GM21390 (cell line): ENCODE results near the gene KRTAP4-3.
"Not testable (repeated sequence)": the region's sequence is repeated elsewhere in the genome, so short reads cannot be mapped to it uniquely, and the experiment has no call there.

Experiments used
- ATAC-seq: cut with Tn5 transposase; IDR thresholded peaks from one replicate; pipeline ENCODE4 v1.9.1; 2021; ENCODE audit not compliant: unreplicated experiment

Gene KRTAP4-3

DNA sequence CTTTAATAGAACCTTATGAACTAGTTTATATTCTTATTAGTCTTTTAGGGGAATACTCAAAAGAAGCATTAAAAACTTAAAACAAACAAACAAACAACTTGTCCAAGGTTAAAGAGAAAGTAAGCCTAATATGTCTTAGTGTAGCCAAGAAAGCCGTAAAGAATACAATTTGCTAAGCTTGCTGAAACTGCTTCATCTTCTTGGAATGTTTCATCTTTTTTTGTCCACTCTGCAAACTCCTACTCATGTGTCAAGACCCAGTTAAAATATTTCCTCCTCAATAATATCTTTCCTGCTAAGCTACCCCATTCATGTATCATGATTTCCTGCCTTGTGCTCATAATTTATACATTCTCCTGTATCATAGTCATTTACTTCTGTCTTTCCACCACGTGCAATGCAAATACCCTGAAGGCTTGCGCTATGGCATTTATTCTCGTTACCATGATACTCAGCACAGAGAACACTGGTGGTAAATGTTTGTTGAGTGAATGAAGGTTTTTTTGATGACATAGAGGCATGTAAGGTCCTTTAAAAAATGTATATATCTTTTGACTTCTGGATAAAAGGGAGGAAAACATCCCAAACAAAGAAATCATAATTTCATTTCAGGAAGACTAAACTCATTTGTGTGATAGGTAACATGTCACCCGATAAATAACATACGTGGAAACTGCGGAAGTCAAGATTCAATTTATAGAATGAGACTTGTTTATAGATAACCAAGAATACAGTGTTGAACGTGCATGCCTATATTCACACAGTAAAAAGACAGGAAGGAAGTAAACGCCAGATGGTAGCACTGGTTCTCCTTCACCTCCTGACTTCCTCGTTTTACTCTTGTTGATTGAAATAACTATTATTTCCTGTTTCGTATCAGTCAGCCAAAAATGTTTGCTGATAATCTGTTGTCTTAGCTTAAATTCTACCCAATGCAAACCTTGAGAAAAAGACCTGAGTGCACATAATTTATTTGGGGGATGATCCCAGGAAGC, 48.0 kb downstream of the KRTAP4-3 start:
- ATAC-seq, result not testable (repeated sequence)

DNA sequence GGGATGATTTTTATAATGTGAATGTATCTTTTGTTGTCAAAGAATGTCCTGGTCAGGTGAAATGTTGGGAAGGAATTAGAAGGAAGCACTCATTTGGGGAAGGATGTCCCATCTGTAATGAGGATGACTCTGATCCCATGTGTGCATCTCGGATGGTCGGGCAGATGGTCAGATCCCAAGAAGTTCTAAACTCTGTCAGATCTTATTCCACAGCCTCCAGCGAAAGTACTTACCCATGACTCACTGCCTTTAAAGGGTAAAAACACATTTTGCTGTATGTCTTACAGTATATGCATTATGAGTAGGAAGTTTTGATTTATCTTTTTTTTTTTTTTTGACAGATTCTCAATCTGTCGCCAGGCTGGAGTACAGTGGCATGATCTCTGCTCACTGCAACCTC, 49.3 kb downstream of the KRTAP4-3 start:
- ATAC-seq, result no peak

DNA sequence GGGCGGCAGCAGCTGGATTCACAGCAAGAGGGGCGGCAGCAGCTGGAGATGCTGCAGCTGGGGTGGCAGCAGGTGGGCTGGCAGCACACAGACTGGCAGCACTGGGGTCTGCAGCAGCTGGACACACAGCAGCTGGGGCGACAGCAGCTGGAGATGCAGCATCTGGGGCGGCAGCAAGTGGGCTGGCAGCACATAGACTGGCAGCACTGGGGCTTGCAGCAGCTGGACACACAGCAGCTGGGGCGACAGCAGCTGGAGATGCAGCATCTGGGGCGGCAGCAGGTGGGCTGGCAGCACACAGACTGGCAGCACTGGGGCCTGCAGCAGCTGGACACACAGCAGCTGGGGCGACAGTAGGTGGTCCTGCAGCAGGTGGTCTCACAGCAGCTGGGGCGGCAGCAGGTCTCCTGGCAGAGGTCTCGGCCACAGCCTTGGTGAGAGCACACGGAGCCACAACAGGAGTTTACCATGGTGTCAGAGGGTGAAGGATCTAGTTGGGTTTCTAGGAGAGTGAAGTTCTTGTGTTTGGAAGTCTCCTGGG, 50.1 kb downstream of the KRTAP4-3 start, which contains the start of gene KRTAP4-11:
Gene KRTAP4-11, minus strand, starts transcription at position 528 of the 541 bp plus-strand sequence. Its CDS starts 58 bp downstream, at position 470.
- ATAC-seq, result not testable (repeated sequence)
